Retinal pigment epithelial cell (primary cell): ENCODE measurements around the gene PLCG2.

Experiments
- DNase-seq: peaks from one replicate; pipeline ENCODE4 v3.0.0-alpha.2; 2010; ENCODE audit warnings: low read depth
- H3K4me3 ChIP-seq: 2 replicates; pipeline ENCODE4 v1.5.1; 2011; ENCODE audit warnings: mild to moderate bottlenecking, low read length, control low read depth, moderate library complexity
- CTCF ChIP-seq: conservative IDR thresholded peaks from 2 replicates; pipeline ENCODE4 v1.5.1; 2011; ENCODE audit warnings: low read depth, low read length, control low read depth, inconsistent platforms

Gene PLCG2

DNA sequence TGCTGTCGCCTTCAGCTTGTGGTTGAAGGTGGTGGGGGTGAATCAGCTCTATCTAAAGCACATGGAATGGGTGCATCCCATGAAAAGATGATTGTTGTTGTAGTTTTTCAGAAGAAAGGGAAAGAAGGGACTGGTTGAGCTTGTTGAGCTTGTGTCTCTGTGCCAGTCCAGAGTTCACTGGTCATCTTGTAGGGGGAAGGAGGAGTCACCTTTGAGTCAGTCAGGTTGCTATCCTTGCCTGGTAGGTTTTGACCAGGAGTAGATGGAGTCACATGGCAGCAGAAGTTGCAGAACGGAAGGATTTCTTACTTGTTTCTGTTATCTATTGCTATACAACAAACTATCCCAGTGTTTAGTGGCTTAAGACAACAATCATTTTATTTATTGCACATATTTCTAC is 73.3 kb downstream of the PLCG2 start:
- H3K4me3 ChIP-seq: no peak overlapping the region
- TF ChIP-seq CTCF: no peak
- no peak for DNase-seq

DNA sequence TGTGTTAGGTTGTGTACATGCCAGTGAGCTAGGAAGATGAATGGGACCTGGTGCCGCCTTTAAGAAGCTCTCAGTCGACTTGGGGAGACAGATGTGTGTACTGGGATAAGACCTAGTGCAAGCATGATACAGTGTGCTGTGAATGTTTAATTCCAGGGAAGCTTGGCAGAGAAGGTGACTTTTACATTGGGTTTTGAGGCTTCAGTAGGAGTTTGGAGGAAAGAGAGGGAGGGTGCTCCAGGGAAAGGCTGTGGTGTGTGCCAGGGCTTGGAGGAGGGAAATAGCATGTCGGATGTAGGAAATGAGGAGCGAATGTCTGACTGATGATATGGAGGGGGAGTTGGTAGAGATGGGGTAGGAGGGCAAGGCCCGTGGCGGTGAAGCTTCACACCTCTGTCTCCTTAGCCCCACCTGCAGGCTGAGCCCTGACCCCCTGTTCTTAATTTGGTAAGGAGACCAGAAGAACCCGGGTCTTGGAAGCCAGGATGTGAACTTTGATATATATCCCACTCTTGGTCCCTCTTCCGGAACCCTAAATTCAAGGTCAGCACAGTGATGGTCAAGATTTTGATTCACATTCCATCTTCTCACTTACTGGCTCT is 76.6 kb downstream of the PLCG2 start:
- TF ChIP-seq CTCF: no peak
- no peak for DNase-seq
- no peak overlapping the region for H3K4me3 ChIP-seq

- DNase-seq: no peak
- H3K4me3 ChIP-seq: no peak overlapping the region
- TF ChIP-seq CTCF: no peak
Measured at GRCh38 chr16:81860287-81861266, 81.5 kb downstream of the PLCG2 start.

- no peak overlapping the region for H3K4me3 ChIP-seq
- no peak for TF ChIP-seq CTCF
- no peak for DNase-seq
Measured at GRCh38 chr16:81861503-81861902, 82.4 kb downstream of the PLCG2 start.

DNA sequence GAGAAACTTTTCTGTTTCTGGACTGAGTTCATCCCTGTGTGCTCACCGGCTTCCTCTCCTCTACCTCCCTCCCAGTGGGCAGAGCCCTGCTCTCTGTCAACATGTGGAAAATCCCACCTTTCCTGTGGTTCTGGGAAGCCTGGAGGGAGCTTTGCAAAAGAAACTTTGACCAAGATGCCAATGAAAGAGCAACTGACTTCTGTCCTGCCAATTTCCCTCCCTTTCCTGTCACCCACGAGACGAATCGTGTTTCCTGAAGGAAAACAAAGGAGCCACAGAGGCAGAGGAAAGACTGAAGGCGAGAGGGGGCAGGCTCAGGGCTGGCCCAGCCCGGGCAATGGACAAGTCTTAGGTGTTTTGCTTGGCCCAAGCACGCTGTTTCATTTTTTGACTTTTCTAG is 82.8 kb downstream of the PLCG2 start:
- no peak for DNase-seq
- no peak overlapping the region for H3K4me3 ChIP-seq
- no peak for TF ChIP-seq CTCF

- TF ChIP-seq CTCF: no peak
- no peak for DNase-seq
- no peak overlapping the region for H3K4me3 ChIP-seq
Measured at GRCh38 chr16:81863630-81864352, 84.7 kb downstream of the PLCG2 start.
